Measurements from ENCODE around the gene RABGAP1L.

RABGAP1L gene

GRCh38 chr1:174949645-174950044, 790.3 kb downstream of the RABGAP1L start:
- Histone ChIP-seq H3K79me2 (ENCODE audit: insufficient read depth, low read length) (peaks cover 16% of the 10 kb centered on the region; the same call in 1 of the 2 replicates), H3K36me3 (ENCODE audit: low read length) (no peaks in the 10 kb centered on the region), H3K27ac (ENCODE audit: low read depth, low read length) (no peak overlapping the region), H3K27me3 (ENCODE audit: low read length) (no peaks in the 10 kb centered on the region), H4K20me1 (ENCODE audit: low read depth, low read length) (no peaks in the 10 kb centered on the region), H3F3A (ENCODE audit: insufficient read depth) (no peaks in the 10 kb centered on the region), H3K9ac (ENCODE audit: low read length) (no peak overlapping the region), H3K4me3 (ENCODE audit: insufficient read depth, low read length, poor library complexity, severe bottlenecking) (no peak overlapping the region), H3K4me2 (ENCODE audit: low read depth, low read length, poor library complexity, severe bottlenecking) (no peak overlapping the region), H3K9me2 (replicated peaks; ENCODE audit: insufficient read depth, low read length) (no peaks in the 10 kb centered on the region), H3K9me3 (ENCODE audit: insufficient read depth, low read length) (no peaks in the 10 kb centered on the region), H2AFZ (ENCODE audit: low read depth, low read length, severe bottlenecking) (no peak overlapping the region)
- no peak for TF ChIP-seq CTCF (IDR thresholded peaks at IDR 0.05; ENCODE audit: insufficient read depth, low read length, poor library complexity, severe bottlenecking)
- no peak for TF ChIP-seq EZH2phosphoT487 (conservative IDR thresholded peaks at IDR 0.05; ENCODE audit: low read length)

GRCh38 chr1:174953285-174954072, 794.2 kb downstream of the RABGAP1L start:
- H4K20me1 ChIP-seq (ENCODE audit: low read depth, low read length) = no peaks in the 10 kb centered on the region
- H3K36me3 ChIP-seq (ENCODE audit: low read length) = peaks cover 12% of the 10 kb centered on the region
- no peak overlapping the region for H2AFZ ChIP-seq (ENCODE audit: low read depth, low read length, severe bottlenecking)
- H3F3A ChIP-seq (ENCODE audit: insufficient read depth) = no peaks in the 10 kb centered on the region
- no peaks in the 10 kb centered on the region for H3K9me2 ChIP-seq (replicated peaks; ENCODE audit: insufficient read depth, low read length)
- H3K27me3 ChIP-seq (ENCODE audit: low read length) = no peaks in the 10 kb centered on the region
- no peak for TF ChIP-seq EZH2phosphoT487 (conservative IDR thresholded peaks at IDR 0.05; ENCODE audit: low read length)
- no peak for TF ChIP-seq CTCF (IDR thresholded peaks at IDR 0.05; ENCODE audit: insufficient read depth, low read length, poor library complexity, severe bottlenecking)
- H3K27ac ChIP-seq (ENCODE audit: low read depth, low read length) = 0 out of 2 replicates have a peak overlapping the region, but pooled peaks have one; percentile 3
- H3K79me2 ChIP-seq (ENCODE audit: insufficient read depth, low read length) = peaks cover 14% of the 10 kb centered on the region; the same call in 1 of the 2 replicates
- no peaks in the 10 kb centered on the region for H3K9me3 ChIP-seq (ENCODE audit: insufficient read depth, low read length)
- H3K4me3 ChIP-seq (ENCODE audit: insufficient read depth, low read length, poor library complexity, severe bottlenecking) = no peak overlapping the region
- H3K4me2 ChIP-seq (ENCODE audit: low read depth, low read length, poor library complexity, severe bottlenecking) = peak overlapping the region; percentile 31
- H3K9ac ChIP-seq (ENCODE audit: low read length) = no peak overlapping the region

GRCh38 chr1:174954073-174954460, 794.7 kb downstream of the RABGAP1L start:
- H3F3A ChIP-seq (ENCODE audit: insufficient read depth) = no peaks in the 10 kb centered on the region
- H3K27ac ChIP-seq (ENCODE audit: low read depth, low read length) = peak overlapping the region; percentile 48; the same call in 1 of the 2 replicates
- H3K9me3 ChIP-seq (ENCODE audit: insufficient read depth, low read length) = no peaks in the 10 kb centered on the region
- no peaks in the 10 kb centered on the region for H3K27me3 ChIP-seq (ENCODE audit: low read length)
- no peaks in the 10 kb centered on the region for H3K9me2 ChIP-seq (replicated peaks; ENCODE audit: insufficient read depth, low read length)
- no peak overlapping the region for H2AFZ ChIP-seq (ENCODE audit: low read depth, low read length, severe bottlenecking)
- H3K79me2 ChIP-seq (ENCODE audit: insufficient read depth, low read length) = peaks cover 14% of the 10 kb centered on the region; the same call in 1 of the 2 replicates
- no peaks in the 10 kb centered on the region for H4K20me1 ChIP-seq (ENCODE audit: low read depth, low read length)
- no peak overlapping the region for H3K4me3 ChIP-seq (ENCODE audit: insufficient read depth, low read length, poor library complexity, severe bottlenecking)
- no peak for TF ChIP-seq CTCF (IDR thresholded peaks at IDR 0.05; ENCODE audit: insufficient read depth, low read length, poor library complexity, severe bottlenecking)
- TF ChIP-seq EZH2phosphoT487 (conservative IDR thresholded peaks at IDR 0.05; ENCODE audit: low read length) = no peak
- no peak overlapping the region for H3K9ac ChIP-seq (ENCODE audit: low read length)
- H3K36me3 ChIP-seq (ENCODE audit: low read length) = peaks cover 18% of the 10 kb centered on the region
- peak overlapping the region; percentile 31 for H3K4me2 ChIP-seq (ENCODE audit: low read depth, low read length, poor library complexity, severe bottlenecking)
